Nephron (organoid): ENCODE data around the gene MYEOV.

ENCODE experiments used
- H3K27ac Mint-ChIP-seq, 3 experiments: 2 replicates each; pipeline ENCODE4 v1.8.0; 2020; ENCODE audit warnings: mixed read lengths in 3 of 3, mild to moderate bottlenecking in 2 of 3, moderate library complexity in 1 of 3
- H3K27me3 Mint-ChIP-seq: 2 replicates; pipeline ENCODE4 v1.8.0; 2021; ENCODE audit warnings: low read depth, mild to moderate bottlenecking, moderate library complexity, mixed read lengths
- H3K36me3 Mint-ChIP-seq: 2 replicates; pipeline ENCODE4 v1.8.0; 2020; ENCODE audit warnings: low read depth, mixed read lengths
- H3K4me1 Mint-ChIP-seq: 2 replicates; pipeline ENCODE4 v1.8.0; 2020; ENCODE audit warnings: mixed read lengths
- H3K4me3 Mint-ChIP-seq, 3 experiments: 2 replicates each; pipeline ENCODE4 v1.8.0; 2020; ENCODE audit warnings: mild to moderate bottlenecking in 3 of 3, mixed read lengths in 3 of 3, moderate library complexity in 2 of 3
- H3K9me3 Mint-ChIP-seq: 2 replicates; pipeline ENCODE4 v1.8.0; 2020; ENCODE audit warnings: mixed read lengths
- TF ChIP-seq, protein P1 (sequence below), 3 experiments: fragments of 200-600 bp; sonication (generic); IDR thresholded peaks; one replicate each; pipeline ENCODE4 v1.5.0; 2021; ENCODE audit warnings: antibody characterized with exemption in 3 of 3; ENCODE audit not compliant: unreplicated experiment in 3 of 3

MYEOV gene

DNA sequence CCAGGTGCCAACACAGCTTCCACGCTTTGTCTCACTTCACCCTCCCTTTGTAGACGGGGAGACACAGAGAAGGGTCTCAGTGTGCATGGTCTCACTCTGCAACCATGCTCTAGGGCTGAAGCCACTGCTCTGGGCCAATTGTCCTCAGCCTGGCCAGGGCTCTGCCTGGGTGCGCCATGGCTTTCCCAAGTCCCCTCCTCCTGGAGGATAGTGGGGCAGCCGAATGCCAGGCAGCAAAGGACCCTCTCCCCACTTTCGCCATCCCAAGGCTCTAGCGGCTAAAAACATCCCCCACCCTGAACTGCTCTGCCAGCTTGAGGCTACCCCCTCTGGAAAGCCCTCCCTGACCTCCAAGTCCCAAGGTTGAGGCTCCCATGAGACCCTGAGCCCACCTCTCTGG lies 20.4 kb upstream of the MYEOV start:
- peaks cover 5% of the 10 kb centered on the region for H3K4me1 Mint-ChIP-seq
- no peaks in the 10 kb centered on the region for H3K36me3 Mint-ChIP-seq
- TF ChIP-seq, protein P1, sequence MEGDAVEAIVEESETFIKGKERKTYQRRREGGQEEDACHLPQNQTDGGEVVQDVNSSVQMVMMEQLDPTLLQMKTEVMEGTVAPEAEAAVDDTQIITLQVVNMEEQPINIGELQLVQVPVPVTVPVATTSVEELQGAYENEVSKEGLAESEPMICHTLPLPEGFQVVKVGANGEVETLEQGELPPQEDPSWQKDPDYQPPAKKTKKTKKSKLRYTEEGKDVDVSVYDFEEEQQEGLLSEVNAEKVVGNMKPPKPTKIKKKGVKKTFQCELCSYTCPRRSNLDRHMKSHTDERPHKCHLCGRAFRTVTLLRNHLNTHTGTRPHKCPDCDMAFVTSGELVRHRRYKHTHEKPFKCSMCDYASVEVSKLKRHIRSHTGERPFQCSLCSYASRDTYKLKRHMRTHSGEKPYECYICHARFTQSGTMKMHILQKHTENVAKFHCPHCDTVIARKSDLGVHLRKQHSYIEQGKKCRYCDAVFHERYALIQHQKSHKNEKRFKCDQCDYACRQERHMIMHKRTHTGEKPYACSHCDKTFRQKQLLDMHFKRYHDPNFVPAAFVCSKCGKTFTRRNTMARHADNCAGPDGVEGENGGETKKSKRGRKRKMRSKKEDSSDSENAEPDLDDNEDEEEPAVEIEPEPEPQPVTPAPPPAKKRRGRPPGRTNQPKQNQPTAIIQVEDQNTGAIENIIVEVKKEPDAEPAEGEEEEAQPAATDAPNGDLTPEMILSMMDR (IDR thresholded peaks at IDR 0.05; ENCODE audit: unreplicated experiment in 3 of 3): no peak
- H3K27ac Mint-ChIP-seq: no peak overlapping the region
- H3K4me3 Mint-ChIP-seq: no peak overlapping the region
- peaks cover 14% of the 10 kb centered on the region for H3K27me3 Mint-ChIP-seq
- H3K9me3 Mint-ChIP-seq: no peaks in the 10 kb centered on the region

DNA sequence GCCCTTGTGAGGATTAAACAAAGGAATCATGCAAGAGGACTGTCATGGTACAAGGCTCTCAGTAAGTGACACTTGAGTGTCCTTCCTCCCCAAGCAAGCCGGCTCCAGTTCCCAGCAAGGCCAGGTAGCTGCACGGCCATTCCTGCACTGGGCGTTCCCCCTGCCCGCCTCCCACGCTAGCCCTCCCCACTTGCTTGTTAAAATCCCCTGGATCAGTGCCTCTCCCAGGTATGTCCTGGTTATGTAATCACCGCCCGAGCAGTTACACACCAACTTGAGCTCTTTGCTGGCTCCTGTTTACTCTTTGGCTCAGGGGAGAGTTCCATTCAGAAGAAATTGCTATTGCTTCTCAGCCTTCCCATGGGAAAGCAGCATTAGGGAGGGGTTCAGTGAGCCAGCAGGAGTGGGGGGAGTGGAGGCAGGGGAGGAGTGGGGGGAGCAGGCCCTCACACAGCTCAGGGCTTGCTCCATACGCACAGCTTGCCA lies 19.4 kb upstream of the MYEOV start:
- Mint-ChIP-seq H3K9me3 (no peaks in the 10 kb centered on the region), H3K27me3 (peaks cover 14% of the 10 kb centered on the region), H3K4me3 (no peak overlapping the region), H3K27ac (peak overlapping the region in 1 of 3 experiments; percentile 45), H3K4me1 (peaks cover 5% of the 10 kb centered on the region), H3K36me3 (no peaks in the 10 kb centered on the region)
- TF ChIP-seq, protein P1 (IDR thresholded peaks at IDR 0.05; ENCODE audit: unreplicated experiment in 3 of 3): no peak

DNA sequence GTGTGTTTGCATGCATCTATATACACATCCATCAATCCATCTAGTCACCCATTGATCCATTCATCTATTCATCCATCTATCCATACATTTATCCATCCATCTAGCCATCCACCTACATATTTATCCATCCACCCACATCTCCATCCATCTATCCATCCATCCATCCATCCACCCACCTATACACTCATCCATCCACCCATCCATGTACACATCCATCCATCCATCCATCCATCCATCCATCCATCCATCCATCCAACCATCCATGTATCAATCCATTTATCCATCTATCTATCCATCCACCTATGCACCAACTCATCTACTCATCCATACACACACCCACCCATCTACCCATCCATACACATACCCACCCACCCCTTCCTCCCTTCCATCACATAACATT lies 18.8 kb upstream of the MYEOV start:
- Mint-ChIP-seq H3K36me3 (no peaks in the 10 kb centered on the region), H3K27me3 (peaks cover 14% of the 10 kb centered on the region), H3K4me3 (no peak overlapping the region), H3K4me1 (peaks cover 5% of the 10 kb centered on the region), H3K9me3 (no peaks in the 10 kb centered on the region), H3K27ac (no peak overlapping the region)
- TF ChIP-seq, protein P1 (IDR thresholded peaks at IDR 0.05; ENCODE audit: unreplicated experiment in 3 of 3): no peak

DNA sequence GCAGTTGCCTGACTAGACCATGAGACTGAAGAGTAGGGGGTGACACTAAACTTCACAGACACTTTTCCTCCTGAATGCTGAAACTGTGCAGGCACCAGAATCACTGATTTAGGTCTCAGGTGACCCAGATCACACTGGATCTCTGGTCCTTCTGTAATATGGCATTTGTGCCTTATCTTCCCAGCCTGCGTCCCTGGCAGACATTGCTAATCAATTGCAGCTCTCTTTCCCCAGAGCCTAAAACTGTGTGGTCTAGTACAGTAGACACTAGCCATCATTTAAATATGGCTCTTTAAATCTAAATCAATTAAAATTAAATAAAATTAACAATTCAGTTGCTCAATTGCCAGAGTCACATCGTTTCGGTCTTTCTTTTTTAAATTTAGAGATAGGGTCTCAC lies 17.8 kb upstream of the MYEOV start:
- TF ChIP-seq, protein P1 (IDR thresholded peaks at IDR 0.05; ENCODE audit: unreplicated experiment in 3 of 3): no peak

DNA sequence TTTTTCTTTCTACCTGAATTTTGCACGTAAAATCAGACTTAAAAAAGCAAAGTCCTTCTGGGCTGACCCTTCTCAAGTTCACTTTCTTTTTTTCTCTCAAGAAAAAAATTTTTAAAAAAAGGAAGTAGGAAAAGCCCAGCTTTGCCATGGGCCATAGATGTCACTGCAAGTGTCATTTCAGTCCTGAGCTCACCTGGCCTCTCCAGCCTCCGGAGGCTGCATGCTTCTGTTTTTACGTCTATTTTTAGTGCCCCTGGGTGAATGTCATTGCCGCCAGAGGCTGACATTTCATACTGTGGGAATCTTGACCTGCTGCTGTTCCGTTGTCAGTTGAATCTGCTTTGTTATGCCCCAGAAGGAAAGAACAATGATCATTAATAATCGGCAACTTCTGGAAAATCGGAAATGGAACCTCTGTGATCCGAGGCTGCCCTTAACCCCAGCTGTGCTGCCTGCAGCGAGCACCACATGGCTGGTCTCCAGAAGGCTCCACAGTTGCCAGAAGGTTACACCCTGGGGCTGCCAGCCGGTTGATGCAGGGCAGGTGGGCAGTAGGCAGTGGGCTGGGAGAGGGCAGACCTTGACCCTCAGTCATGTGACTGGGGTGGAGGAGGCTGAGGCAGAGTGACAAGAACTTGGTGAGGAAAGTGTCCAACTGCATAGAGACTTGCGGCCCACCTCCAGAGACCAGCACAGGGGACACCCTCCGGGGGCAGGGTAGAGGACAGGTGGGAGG lies 16.7 kb upstream of the MYEOV start:
- peak overlapping the region in 1 of 3 experiments; percentile 10 for H3K4me3 Mint-ChIP-seq
- H3K9me3 Mint-ChIP-seq: peaks cover 4% of the 10 kb centered on the region
- no peaks in the 10 kb centered on the region for H3K36me3 Mint-ChIP-seq
- TF ChIP-seq, protein P1 (IDR thresholded peaks at IDR 0.05; ENCODE audit: unreplicated experiment in 3 of 3): no peak
- peaks cover 5% of the 10 kb centered on the region for H3K4me1 Mint-ChIP-seq
- peaks cover 14% of the 10 kb centered on the region for H3K27me3 Mint-ChIP-seq
- peak overlapping the region in 1 of 3 experiments; percentile 61 for H3K27ac Mint-ChIP-seq

More for the DNA sequence above, 17.8 kb upstream of the MYEOV start:
- Mint-ChIP-seq H3K27ac (no peak overlapping the region), H3K4me1 (peaks cover 5% of the 10 kb centered on the region), H3K9me3 (peaks cover 4% of the 10 kb centered on the region), H3K27me3 (peaks cover 14% of the 10 kb centered on the region), H3K4me3 (no peak overlapping the region), H3K36me3 (no peaks in the 10 kb centered on the region)
